HG03159 (cell line): Measurements from ENCODE around the gene UBXN7.
"Not testable (repeated sequence)": the region's sequence is repeated elsewhere in the genome, so short reads cannot be mapped to it uniquely, and the experiment has no call there.

Experiments used
- ATAC-seq: cut with Tn5 transposase; IDR thresholded peaks from one replicate; pipeline ENCODE4 v1.9.1; 2021; ENCODE audit warnings: mild to moderate bottlenecking, moderate library complexity; ENCODE audit not compliant: unreplicated experiment

UBXN7 gene

DNA sequence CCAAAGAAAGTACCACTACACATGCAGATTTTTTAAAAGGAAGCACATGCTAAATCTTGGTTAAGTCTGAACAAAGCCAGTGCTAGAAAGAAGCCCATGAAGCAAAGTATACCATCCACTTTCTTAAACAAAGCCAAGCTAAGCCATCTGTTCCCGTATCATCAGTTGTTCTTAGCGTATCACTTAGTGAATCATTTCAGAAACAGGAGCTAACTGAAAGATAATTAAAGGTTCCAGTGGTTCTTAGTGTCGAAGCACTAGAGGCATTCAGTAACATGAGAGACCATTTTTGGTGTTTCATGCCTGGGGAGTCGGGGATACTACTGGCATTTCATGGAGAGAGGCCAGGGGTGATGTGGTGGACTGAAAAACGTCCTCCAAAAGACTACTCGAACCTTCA, 12.8 kb downstream of the UBXN7 start:
- no peak for ATAC-seq

DNA sequence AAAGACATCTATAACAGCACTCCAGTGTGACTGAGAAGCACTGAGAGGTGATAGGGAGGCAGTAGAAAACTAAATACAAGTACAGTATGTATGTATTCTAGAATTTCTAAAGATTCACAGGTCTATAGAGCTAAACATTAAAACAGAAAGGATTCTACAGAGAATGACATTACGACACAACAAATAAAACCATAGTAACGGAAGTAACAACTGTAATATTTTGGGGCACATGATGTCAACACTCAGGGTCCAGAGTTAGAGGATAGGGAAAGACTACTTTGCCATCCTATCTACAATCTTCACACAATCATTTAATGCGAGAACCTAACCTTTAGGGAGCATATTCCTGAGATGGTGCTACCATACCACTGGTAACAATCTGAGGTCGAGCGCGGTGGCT, 13.6 kb downstream of the UBXN7 start:
- no peak for ATAC-seq

- no peak for ATAC-seq
Observed at GRCh38 chr3:196414469-196414868, 17.8 kb downstream of the UBXN7 start.

DNA sequence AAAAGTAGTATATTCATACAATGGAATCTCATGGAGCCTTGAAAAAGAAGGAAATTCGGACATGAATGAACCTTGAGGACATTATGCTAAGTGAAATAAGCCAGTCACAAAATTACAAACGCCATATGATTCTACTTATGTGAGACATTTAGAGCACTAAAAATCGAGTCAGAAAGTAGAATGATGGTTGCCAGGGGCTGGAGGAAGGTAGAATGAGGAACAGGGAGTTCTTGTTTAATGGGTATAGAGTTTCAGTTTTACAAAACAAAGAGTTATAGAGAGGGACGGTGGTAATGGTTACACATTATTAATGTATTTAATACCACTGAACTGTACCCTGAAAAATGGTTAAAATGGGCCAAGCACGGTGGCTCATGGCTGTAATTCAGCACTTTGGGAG, 19.5 kb downstream of the UBXN7 start:
- ATAC-seq: no peak

DNA sequence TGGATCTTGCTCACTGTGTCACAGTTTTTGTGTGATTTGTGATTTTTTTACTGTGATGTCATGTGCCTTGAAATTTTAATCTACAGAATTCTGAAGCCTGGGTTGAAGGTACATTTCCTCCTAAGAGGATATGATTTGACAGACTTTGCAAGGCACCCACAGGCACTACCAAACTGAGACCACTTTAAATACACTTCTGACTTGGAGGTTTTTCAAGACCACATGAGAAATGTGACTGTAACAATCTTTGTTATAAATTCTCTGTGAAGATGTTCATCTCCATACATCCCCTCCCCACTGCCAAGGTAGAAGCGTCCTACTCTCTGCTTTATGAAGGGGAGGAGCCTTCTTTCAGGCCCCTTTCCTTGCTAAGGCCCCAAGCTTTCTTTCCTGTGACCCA, 22.8 kb downstream of the UBXN7 start:
- no peak for ATAC-seq

GRCh38 chr3:196408565-196409300, 23.5 kb downstream of the UBXN7 start:
- ATAC-seq: no peak

- no peak for ATAC-seq
Observed at GRCh38 chr3:196406811-196407470, 25.3 kb downstream of the UBXN7 start.

- ATAC-seq: no peak
Observed at GRCh38 chr3:196400331-196400730, 31.9 kb downstream of the UBXN7 start.

- no peak for ATAC-seq
Observed at GRCh38 chr3:196399485-196399945, 32.7 kb downstream of the UBXN7 start.

DNA sequence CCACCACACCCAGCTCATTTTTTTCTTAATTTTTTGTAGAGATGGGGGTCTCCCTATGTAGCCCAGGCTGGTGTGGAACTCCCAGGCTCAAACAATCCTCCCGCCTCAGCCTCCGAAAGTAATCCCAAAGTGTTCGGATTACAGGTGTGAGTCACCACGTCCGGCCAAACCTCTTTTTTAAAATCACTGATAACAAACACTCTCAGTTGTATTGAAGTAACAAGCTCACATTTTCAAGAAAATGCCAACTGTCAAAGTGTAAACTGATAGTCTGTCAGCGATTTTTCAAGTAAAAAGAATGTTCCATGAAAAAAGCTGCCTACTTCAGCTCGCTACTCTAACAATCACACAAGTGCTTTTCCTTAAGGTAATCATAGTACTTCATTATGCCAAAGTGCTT, 33.4 kb downstream of the UBXN7 start:
- ATAC-seq: no peak

DNA sequence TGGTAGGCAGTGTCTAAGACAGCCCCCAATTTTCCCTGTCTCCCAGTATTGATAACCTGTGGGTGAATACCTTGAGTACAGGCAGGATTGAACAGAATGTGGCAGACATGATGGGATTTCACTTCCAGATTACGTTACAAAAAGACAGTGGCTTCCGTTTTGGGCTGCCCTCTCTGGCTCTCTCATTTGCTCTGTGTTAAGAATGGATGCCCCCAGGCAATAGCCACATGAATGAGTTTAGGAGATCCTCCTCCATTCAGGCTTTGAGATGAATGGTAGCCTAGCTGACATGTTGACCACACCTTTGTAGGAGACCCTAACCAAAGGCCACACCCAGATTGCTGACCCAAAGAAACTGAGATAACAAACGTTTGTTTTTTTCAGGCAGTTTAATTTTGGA, 34.3 kb downstream of the UBXN7 start:
- ATAC-seq: no peak

DNA sequence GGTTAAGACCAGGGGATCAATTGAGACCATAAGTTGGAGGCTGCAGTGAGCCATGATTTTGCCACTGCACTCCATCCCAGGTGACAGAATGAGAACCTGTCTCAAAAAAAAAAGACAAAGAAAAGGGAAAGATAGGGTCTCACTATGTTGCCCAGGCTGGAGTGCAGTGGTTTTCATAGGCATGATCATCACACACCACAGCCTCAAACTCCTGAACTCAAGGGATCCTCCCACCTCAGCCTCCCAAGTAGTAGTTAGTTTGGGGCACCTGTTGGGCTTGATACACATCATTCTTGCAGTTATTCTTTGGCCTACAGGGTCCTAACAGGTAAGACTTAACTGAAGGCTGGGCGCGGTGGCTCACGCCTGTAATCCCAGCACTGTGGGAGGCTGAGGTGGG, 42.1 kb downstream of the UBXN7 start:
- no peak for ATAC-seq

DNA sequence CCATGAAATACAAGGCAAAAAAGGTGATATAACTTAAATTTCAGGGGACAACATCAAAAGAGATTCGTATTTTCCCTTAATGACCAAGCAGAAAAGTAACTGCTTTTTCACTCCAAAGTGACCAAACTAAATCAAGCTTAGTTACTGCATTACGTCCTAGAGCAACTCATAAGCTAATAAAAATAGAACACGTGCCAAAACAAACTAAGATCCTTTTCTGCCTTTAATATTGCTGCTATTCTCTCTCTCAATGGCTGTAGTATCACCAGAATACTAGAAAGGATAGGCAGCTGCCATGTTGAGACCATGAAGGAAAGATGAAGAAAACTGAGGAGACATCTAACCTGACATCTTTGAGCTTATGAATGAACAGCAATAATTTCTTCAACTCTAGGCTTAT, 43.3 kb downstream of the UBXN7 start:
- ATAC-seq: no peak

DNA sequence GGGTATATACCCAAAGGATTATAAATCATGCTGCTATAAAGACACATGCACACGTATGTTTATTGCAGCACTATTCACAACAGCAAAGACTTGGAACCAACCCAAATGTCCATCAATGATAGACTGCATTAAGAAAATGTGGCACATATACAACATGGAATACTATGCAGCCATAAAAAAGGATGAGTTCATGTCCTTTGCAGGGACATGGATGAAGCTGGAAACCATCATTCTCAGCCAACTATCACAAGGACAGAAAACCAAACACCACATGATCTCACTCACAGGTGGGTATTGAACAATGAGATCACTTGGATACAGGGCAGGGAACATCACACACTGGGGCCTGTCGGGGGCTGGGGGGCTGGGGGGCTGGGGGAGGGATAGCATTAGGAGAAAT, 44.3 kb downstream of the UBXN7 start:
- ATAC-seq: not testable (repeated sequence)

GRCh38 chr3:196386797-196387196, 45.4 kb downstream of the UBXN7 start:
- not testable (repeated sequence) for ATAC-seq

GRCh38 chr3:196386034-196386433, 46.2 kb downstream of the UBXN7 start:
- not testable (repeated sequence) for ATAC-seq

- ATAC-seq: not testable (repeated sequence)
Observed at GRCh38 chr3:196385446-196385845, 46.8 kb downstream of the UBXN7 start.

- no peak for ATAC-seq
Observed at GRCh38 chr3:196378146-196378841, 53.9 kb downstream of the UBXN7 start.

- no peak for ATAC-seq
Observed at GRCh38 chr3:196377321-196377720, 54.9 kb downstream of the UBXN7 start.

GRCh38 chr3:196365736-196366135, 66.5 kb downstream of the UBXN7 start:
- ATAC-seq: no peak

GRCh38 chr3:196360586-196360985, 71.6 kb downstream of the UBXN7 start:
- no peak for ATAC-seq

- not testable (repeated sequence) for ATAC-seq
Observed at GRCh38 chr3:196358540-196358939, 73.7 kb downstream of the UBXN7 start.
